Mesenchymal stem cell (in vitro differentiated cells and primary cell): ENCODE measurements around the gene ADAMTS14.

ENCODE experiments used
- DNase-seq: peaks from one replicate; pipeline ENCODE4 v3.0.0-alpha.2; 2013
- H2AFZ ChIP-seq: one replicate; pipeline ENCODE4 v1.6.1; 2013; ENCODE audit warnings: low read depth, mild to moderate bottlenecking, control low read depth, inconsistent platforms, low read length, moderate library complexity
- H2AK5ac ChIP-seq: 2 replicates; pipeline ENCODE4 v1.6.1; 2013; ENCODE audit warnings: low read length, moderate library complexity, mild to moderate bottlenecking, inconsistent platforms; ENCODE audit not compliant: severe bottlenecking
- H2BK120ac ChIP-seq: one replicate; pipeline ENCODE4 v1.6.1; 2013; ENCODE audit warnings: low read depth, mild to moderate bottlenecking, inconsistent platforms, low read length, moderate library complexity
- H2BK12ac ChIP-seq, 2 experiments: one replicate each; pipeline ENCODE4 v1.6.1; 2013; ENCODE audit warnings: inconsistent platforms in 2 of 2, low read length in 2 of 2, mild to moderate bottlenecking in 2 of 2, moderate library complexity in 2 of 2, control low read depth in 1 of 2
- H2BK15ac ChIP-seq: one replicate; pipeline ENCODE4 v1.6.1; 2013; ENCODE audit warnings: mild to moderate bottlenecking, low read depth, inconsistent platforms; ENCODE audit not compliant: poor library complexity, severe bottlenecking
- H2BK5ac ChIP-seq: 2 replicates; pipeline ENCODE4 v1.6.1; 2013; ENCODE audit warnings: low read depth, mild to moderate bottlenecking, low read length, control low read depth, inconsistent platforms; ENCODE audit not compliant: poor library complexity, severe bottlenecking
- H3K14ac ChIP-seq, 2 experiments: one replicate each; pipeline ENCODE4 v1.6.1; 2013; ENCODE audit warnings: inconsistent platforms in 2 of 2, low read length in 2 of 2, control low read depth in 1 of 2, mild to moderate bottlenecking in 1 of 2, moderate library complexity in 1 of 2
- H3K18ac ChIP-seq, 2 experiments: one replicate each; pipeline ENCODE4 v1.6.1; 2013; ENCODE audit warnings: inconsistent platforms in 2 of 2, low read length in 2 of 2, control low read depth in 1 of 2, low read depth in 1 of 2, mild to moderate bottlenecking in 1 of 2
- H3K23ac ChIP-seq, 2 experiments: one replicate each; pipeline ENCODE4 v1.6.1; 2013; ENCODE audit warnings: inconsistent platforms in 2 of 2, low read length in 2 of 2, mild to moderate bottlenecking in 2 of 2, moderate library complexity in 2 of 2, control low read depth in 1 of 2
- H3K27ac ChIP-seq: 2 replicates; pipeline ENCODE4 v1.5.1; 2013; ENCODE audit warnings: mild to moderate bottlenecking, moderate library complexity, low read length, control low read depth, inconsistent platforms; ENCODE audit not compliant: poor library complexity, severe bottlenecking
- H3K27me3 ChIP-seq, 2 experiments: 2 replicates each; pipeline versions ENCODE4 v1.6.1 to v1.7.0; 2013; ENCODE audit warnings: low read length in 2 of 2, mild to moderate bottlenecking in 2 of 2, moderate library complexity in 2 of 2, control low read depth in 1 of 2, inconsistent platforms in 1 of 2; ENCODE audit not compliant: control insufficient read depth in 1 of 2, insufficient read depth in 1 of 2
- H3K36me3 ChIP-seq, 2 experiments: 2 replicates each; pipeline versions ENCODE4 v1.6.1 to v1.7.0; 2013; ENCODE audit warnings: low read length in 2 of 2, control low read depth in 1 of 2, inconsistent platforms in 1 of 2, low read depth in 1 of 2, mild to moderate bottlenecking in 1 of 2; ENCODE audit not compliant: insufficient read depth in 2 of 2, control insufficient read depth in 1 of 2
- H3K4ac ChIP-seq, 2 experiments: one replicate each; pipeline ENCODE4 v1.6.1; 2013; ENCODE audit warnings: inconsistent platforms in 2 of 2, low read length in 2 of 2, mild to moderate bottlenecking in 2 of 2, moderate library complexity in 2 of 2, control low read depth in 1 of 2, low read depth in 1 of 2
- H3K4me1 ChIP-seq: 2 replicates; pipeline ENCODE4 v1.6.1; 2013; ENCODE audit warnings: low read depth, low read length, control low read depth; ENCODE audit not compliant: control insufficient read depth, insufficient read depth
- H3K4me2 ChIP-seq: 2 replicates; pipeline ENCODE4 v1.6.1; 2013; ENCODE audit warnings: low read length, mild to moderate bottlenecking, inconsistent platforms; ENCODE audit not compliant: poor library complexity, severe bottlenecking
- H3K4me3 ChIP-seq, 2 experiments: 2 replicates each; pipeline versions ENCODE4 v1.5.1 to v1.7.0; 2013; ENCODE audit warnings: low read length in 2 of 2, mild to moderate bottlenecking in 2 of 2, control low read depth in 1 of 2, low read depth in 1 of 2; ENCODE audit not compliant: insufficient read depth in 1 of 2
- H3K79me1 ChIP-seq: replicated peaks from 2 replicates; pipeline ENCODE4 v1.6.1; 2013; ENCODE audit warnings: mild to moderate bottlenecking, control low read depth, low read length, inconsistent platforms; ENCODE audit not compliant: poor library complexity, severe bottlenecking
- H3K9ac ChIP-seq: 2 replicates; pipeline ENCODE4 v1.7.0; 2013; ENCODE audit warnings: mild to moderate bottlenecking, low read length, moderate library complexity
- H3K9me3 ChIP-seq: 2 replicates; pipeline ENCODE4 v1.7.0; 2013; ENCODE audit warnings: mild to moderate bottlenecking, low read length; ENCODE audit not compliant: control insufficient read depth
- H4K8ac ChIP-seq: one replicate; pipeline ENCODE4 v1.6.1; 2013; ENCODE audit warnings: inconsistent platforms, mild to moderate bottlenecking, low read length, moderate library complexity
- H4K91ac ChIP-seq: one replicate; pipeline ENCODE4 v1.6.1; 2013; ENCODE audit warnings: mild to moderate bottlenecking, low read length, inconsistent platforms
- WGBS: methylation state at CpG from one replicate; pipeline ENCODE4 v1.1.7; 2013; ENCODE audit warnings: mixed read lengths; 5-methylcytosine and 5-hydroxymethylcytosine counted together

ADAMTS14 gene

DNA sequence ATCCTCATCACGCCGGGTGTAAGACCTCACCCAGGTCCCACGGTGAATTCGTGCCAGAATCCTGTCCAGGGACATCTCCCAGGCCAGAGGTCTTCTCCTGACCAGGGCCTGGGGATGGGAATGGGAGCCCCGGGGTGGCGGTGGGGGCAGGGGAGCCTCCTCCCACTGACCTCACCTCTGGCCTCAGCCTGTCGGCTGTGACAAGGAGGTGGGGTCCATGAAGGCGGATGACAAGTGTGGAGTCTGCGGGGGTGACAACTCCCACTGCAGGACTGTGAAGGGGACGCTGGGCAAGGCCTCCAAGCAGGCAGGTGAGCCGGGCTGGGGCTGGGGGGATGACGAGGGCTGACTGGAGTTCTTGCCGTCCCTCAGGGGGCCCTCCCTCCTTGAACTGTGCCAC, 71.6 kb downstream of the ADAMTS14 start:
- Histone ChIP-seq H2BK120ac (no peak overlapping the region), H3K14ac (peak overlapping the region in 1 of 2 experiments; percentile 0), H3K79me1 (peaks cover 16% of the 10 kb centered on the region), H3K4me3 (no peak overlapping the region), H3K27me3 (no peaks in the 10 kb centered on the region), H4K91ac (peak overlapping the region; percentile 60), H2BK15ac (no peak overlapping the region), H3K36me3 (peaks cover 71 to 90% of the 10 kb centered on the region in 2 experiments), H3K23ac (no peak overlapping the region), H3K4me2 (no peak overlapping the region), H3K27ac (no peak overlapping the region), H3K9me3 (peaks cover 4% of the 10 kb centered on the region), H2AFZ (no peak overlapping the region), H3K4ac (peak overlapping the region in 1 of 2 experiments; percentile 69), H2BK12ac (peak overlapping the region in 1 of 2 experiments; percentile 57), H3K4me1 (peaks cover 5% of the 10 kb centered on the region), H2BK5ac (no peak overlapping the region), H4K8ac (no peak overlapping the region), H2AK5ac (no peak overlapping the region), H3K9ac (no peak overlapping the region), H3K18ac (peak overlapping the region in 1 of 2 experiments; percentile 79)
- no peak for DNase-seq
- 92% methylated on average over 13 of the region's 13 CpGs for WGBS

DNA sequence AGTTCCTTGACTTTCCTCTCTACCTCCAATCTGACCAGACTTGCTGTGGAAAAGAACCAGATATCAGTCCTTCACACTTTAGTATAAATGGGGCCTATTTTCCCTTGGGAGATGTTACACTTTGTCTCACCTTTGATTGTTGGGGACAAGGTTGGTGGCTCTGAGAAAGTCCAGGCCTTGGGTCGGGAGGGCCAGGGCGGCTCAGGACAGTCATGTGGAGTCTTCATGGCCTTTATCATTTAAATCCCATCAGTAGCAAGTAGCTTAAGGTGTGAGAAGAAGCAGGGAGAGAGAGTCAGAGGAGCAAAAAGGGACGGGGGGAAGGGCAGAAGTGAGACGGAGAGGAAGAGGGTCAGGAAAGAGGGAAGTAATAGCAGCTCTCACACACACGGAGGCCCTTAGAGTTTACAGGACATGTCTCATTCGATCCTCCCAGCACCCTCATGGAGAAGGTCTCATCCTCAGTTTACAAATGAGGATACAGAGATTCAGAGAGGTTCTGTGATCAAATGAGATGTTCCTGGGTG, 72.4 kb downstream of the ADAMTS14 start:
- H3K14ac ChIP-seq, result no peak overlapping the region
- H3K9me3 ChIP-seq, result peaks cover 4% of the 10 kb centered on the region
- WGBS, result 71% methylated on average over 6 of the region's 6 CpGs
- H2BK15ac ChIP-seq, result no peak overlapping the region
- no peaks in the 10 kb centered on the region for H3K27me3 ChIP-seq
- H3K9ac ChIP-seq, result no peak overlapping the region
- H2AFZ ChIP-seq, result no peak overlapping the region
- H3K23ac ChIP-seq, result no peak overlapping the region
- no peak for DNase-seq
- no peak overlapping the region for H4K91ac ChIP-seq
- H3K4me3 ChIP-seq, result no peak overlapping the region
- peaks cover 8% of the 10 kb centered on the region for H3K4me1 ChIP-seq
- no peak overlapping the region for H2BK120ac ChIP-seq
- H3K27ac ChIP-seq, result no peak overlapping the region
- H2AK5ac ChIP-seq, result no peak overlapping the region
- no peak overlapping the region for H3K18ac ChIP-seq
- peaks cover 16% of the 10 kb centered on the region for H3K79me1 ChIP-seq
- H2BK12ac ChIP-seq, result no peak overlapping the region
- H3K36me3 ChIP-seq, result peaks cover 73 to 89% of the 10 kb centered on the region in 2 experiments
- H3K4ac ChIP-seq, result no peak overlapping the region
- H4K8ac ChIP-seq, result no peak overlapping the region
- H2BK5ac ChIP-seq, result no peak overlapping the region
- no peak overlapping the region for H3K4me2 ChIP-seq

DNA sequence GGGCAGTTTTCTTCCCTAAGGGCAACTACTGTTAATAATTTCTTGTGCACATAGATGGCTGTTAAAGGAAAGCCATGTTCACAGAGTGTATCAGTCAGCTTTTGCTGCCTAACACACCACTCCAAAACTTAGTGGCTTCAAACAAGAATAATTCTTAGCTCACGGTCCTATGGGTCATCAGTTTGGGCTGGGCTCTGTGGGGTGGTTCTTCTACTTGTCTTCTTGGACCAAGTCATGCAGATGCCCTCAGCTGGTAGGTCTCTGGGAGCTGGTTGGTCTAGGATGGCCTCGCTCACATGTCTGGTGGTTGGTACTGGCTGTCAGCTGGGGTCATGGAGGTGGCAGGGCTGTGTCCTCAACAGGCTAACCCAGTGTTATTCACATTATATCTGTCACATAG, 73.2 kb downstream of the ADAMTS14 start:
- 78% methylated on average over 2 of the region's 2 CpGs for WGBS
- H3K27ac ChIP-seq, result no peak overlapping the region
- no peak overlapping the region for H2BK5ac ChIP-seq
- no peak for DNase-seq
- H3K9ac ChIP-seq, result no peak overlapping the region
- no peak overlapping the region for H2AK5ac ChIP-seq
- peaks cover 4% of the 10 kb centered on the region for H3K9me3 ChIP-seq
- H2BK12ac ChIP-seq, result no peak overlapping the region
- no peaks in the 10 kb centered on the region for H3K27me3 ChIP-seq
- no peak overlapping the region for H4K8ac ChIP-seq
- no peak overlapping the region for H3K23ac ChIP-seq
- no peak overlapping the region for H3K4me2 ChIP-seq
- peaks cover 78 to 89% of the 10 kb centered on the region in 2 experiments for H3K36me3 ChIP-seq
- peaks cover 17% of the 10 kb centered on the region for H3K79me1 ChIP-seq
- H2AFZ ChIP-seq, result no peak overlapping the region
- H4K91ac ChIP-seq, result no peak overlapping the region
- H3K4me1 ChIP-seq, result peaks cover 8% of the 10 kb centered on the region
- no peak overlapping the region for H3K4me3 ChIP-seq
- H3K18ac ChIP-seq, result no peak overlapping the region
- H2BK120ac ChIP-seq, result no peak overlapping the region
- no peak overlapping the region for H3K4ac ChIP-seq
- H2BK15ac ChIP-seq, result no peak overlapping the region
- H3K14ac ChIP-seq, result no peak overlapping the region

DNA sequence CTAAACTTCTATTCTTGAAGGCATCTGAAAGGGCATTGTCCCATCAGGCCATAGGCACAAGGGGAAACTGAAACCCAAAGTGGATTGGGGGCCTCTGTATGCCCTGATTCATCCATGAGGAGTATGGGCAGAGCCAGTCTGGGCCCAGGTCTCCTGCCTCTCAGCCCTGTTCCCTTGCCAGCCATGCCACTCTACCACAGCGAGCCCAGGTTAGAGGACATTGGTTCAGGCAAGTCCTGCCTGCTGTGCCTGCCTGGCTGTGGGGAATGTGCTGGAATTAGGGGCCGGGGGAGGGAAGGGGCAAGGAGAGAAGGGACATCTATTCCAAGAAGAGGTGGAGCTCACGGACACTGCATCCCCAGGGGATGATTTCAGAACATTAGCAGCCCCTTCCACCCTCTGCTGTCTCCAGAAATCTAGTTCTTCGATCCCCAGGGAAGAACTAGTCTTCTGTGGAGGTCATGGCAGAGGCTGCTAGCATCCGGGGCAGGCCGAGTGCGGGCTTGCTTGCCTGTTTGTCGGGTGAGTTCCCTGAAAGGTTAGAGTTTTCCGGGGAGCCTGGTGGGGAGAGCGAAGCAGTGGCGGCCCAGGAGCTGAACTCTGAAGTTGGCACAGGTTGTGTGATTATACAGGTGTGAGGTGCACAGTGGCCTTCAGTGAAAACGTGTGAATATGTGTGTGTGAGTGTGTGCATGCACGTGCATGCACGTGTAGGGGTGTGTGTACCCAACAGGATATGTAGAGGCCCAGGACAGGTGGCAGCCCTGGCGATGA, 75.1 kb downstream of the ADAMTS14 start:
- Histone ChIP-seq H3K4me2 (no peak overlapping the region), H3K18ac (no peak overlapping the region), H3K14ac (peak overlapping the region in 1 of 2 experiments; percentile 8), H3K4me3 (no peak overlapping the region), H3K27me3 (no peaks in the 10 kb centered on the region), H2BK15ac (no peak overlapping the region), H3K36me3 (peaks cover 75 to 90% of the 10 kb centered on the region in 2 experiments), H2BK120ac (no peak overlapping the region), H4K8ac (no peak overlapping the region), H3K9ac (no peak overlapping the region), H3K9me3 (peaks cover 4% of the 10 kb centered on the region), H3K4ac (no peak overlapping the region), H4K91ac (no peak overlapping the region), H3K79me1 (peaks cover 12% of the 10 kb centered on the region), H2AK5ac (no peak overlapping the region), H2BK12ac (no peak overlapping the region), H2BK5ac (no peak overlapping the region), H3K23ac (no peak overlapping the region), H3K27ac (no peak overlapping the region), H3K4me1 (peaks cover 4% of the 10 kb centered on the region), H2AFZ (no peak overlapping the region)
- DNase-seq, result no peak
- 83% methylated on average over 14 of the region's 15 CpGs for WGBS
